ENCODE measurements around the gene ADAR. TPM values are rescaled to one million over a fixed set of nuclear protein-coding genes. Genes with fewer than 3 reads are reported as not detected.

ADAR gene
- total RNA-seq, 2 donors from 2014 or later: 54.0 to 103 TPM

DNA sequence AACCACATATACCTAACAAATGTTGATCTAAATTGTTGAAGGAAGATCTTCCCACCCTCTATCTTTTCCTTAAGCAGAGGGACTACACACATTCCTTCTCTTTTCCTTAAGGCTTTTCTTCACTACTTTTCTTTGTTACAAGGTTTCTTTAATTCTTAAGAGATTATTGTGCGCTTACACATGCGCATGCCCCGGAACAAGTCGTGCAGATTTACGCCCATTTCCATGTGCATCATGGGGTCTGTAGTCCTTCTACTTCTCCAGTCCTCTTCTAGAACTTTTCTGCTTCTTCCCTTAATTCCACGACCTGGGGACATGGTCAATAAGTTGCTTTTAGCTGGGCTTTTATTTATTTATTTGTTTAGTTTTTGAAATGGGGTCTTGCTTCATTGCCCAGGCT is 42.1 kb downstream of the ADAR start:
- TF ChIP-seq POLR2A (IDR thresholded peaks at IDR 0.05): no peak
- TF ChIP-seq, protein P1, sequence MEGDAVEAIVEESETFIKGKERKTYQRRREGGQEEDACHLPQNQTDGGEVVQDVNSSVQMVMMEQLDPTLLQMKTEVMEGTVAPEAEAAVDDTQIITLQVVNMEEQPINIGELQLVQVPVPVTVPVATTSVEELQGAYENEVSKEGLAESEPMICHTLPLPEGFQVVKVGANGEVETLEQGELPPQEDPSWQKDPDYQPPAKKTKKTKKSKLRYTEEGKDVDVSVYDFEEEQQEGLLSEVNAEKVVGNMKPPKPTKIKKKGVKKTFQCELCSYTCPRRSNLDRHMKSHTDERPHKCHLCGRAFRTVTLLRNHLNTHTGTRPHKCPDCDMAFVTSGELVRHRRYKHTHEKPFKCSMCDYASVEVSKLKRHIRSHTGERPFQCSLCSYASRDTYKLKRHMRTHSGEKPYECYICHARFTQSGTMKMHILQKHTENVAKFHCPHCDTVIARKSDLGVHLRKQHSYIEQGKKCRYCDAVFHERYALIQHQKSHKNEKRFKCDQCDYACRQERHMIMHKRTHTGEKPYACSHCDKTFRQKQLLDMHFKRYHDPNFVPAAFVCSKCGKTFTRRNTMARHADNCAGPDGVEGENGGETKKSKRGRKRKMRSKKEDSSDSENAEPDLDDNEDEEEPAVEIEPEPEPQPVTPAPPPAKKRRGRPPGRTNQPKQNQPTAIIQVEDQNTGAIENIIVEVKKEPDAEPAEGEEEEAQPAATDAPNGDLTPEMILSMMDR (IDR thresholded peaks at IDR 0.05): no peak
- Histone ChIP-seq H3K27ac (no peak overlapping the region), H3K9me3 (no peaks in the 10 kb centered on the region), H3K4me1 (peaks cover 11% of the 10 kb centered on the region), H3K36me3 (replicated peaks in 1 of 2; ENCODE audit: insufficient read depth in 1 of 2, low read depth in 2 of 2) (no peaks in the 10 kb centered on the region), H3K27me3 (peaks cover 0 to 4% of the 10 kb centered on the region in 2 donors), H3K4me3 (no peak overlapping the region)
- DNase-seq: no peak
- 73 to 82% methylated on average over 6 of the region's 6 CpGs for WGBS, 2 donors
- intact Hi-C loops (cut with DNase I): loop anchor here (10.0 kb wide), 1 partner anchor 319 kb away; no protein-coding TSS in a partner anchor
- no peak for ATAC-seq

DNA sequence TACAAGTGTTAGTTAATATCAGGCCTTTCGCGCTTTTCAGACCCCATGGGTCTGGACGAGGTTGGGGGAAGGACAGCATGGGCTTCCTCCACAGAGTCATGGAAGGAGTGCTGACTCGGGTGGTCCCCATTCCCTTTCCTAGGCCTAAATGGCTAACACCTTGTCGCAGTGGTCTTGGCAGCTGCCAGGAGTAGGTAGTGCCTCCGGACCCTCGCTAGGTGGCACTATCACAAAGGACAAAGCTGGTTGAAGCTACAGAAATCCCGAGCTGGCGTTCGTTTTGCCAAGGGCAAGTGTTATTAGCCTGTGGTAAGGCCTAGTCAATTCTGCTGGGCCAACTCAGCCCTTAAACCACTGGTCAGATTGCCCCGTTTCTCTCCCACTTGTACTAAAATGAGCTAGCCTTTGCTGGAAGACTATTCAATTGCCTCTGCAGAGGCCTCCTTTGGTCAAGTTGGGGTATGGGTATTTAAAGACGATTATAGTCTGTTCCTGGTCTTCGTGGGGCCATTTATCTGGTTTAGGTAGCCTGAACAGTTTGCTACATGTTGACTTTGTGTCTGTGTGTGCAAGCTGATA is 48.4 kb downstream of the ADAR start:
- 4 to 5% methylated on average over 8 to 13 of the region's 13 CpGs for WGBS, 2 donors
- peaks cover 30% of the 10 kb centered on the region for H3K4me1 ChIP-seq
- H3K27me3 ChIP-seq: no peaks in the 10 kb centered on the region
- H3K36me3 ChIP-seq (replicated peaks in 1 of 2; ENCODE audit: insufficient read depth in 1 of 2, low read depth in 2 of 2): peaks cover 9 to 10% of the 10 kb centered on the region in 2 donors
- DNase-seq: peak; percentile 91 to 95 (median 94)
- H3K27ac ChIP-seq: peak overlapping the region; percentile 80 to 96 (median 92)
- intact Hi-C loops (cut with DNase I): loop anchor here (10.0 kb wide), 1 partner anchor 325 kb away; no protein-coding TSS in a partner anchor
- ATAC-seq: peak; percentile 74
- no peaks in the 10 kb centered on the region for H3K9me3 ChIP-seq
- H3K4me3 ChIP-seq: peak overlapping the region in 1 of 2 donors; percentile 35
- TF ChIP-seq, protein P1 (IDR thresholded peaks at IDR 0.05): peak; percentile 79 to 99 (median 97)
- no peak for TF ChIP-seq POLR2A (IDR thresholded peaks at IDR 0.05)

DNA sequence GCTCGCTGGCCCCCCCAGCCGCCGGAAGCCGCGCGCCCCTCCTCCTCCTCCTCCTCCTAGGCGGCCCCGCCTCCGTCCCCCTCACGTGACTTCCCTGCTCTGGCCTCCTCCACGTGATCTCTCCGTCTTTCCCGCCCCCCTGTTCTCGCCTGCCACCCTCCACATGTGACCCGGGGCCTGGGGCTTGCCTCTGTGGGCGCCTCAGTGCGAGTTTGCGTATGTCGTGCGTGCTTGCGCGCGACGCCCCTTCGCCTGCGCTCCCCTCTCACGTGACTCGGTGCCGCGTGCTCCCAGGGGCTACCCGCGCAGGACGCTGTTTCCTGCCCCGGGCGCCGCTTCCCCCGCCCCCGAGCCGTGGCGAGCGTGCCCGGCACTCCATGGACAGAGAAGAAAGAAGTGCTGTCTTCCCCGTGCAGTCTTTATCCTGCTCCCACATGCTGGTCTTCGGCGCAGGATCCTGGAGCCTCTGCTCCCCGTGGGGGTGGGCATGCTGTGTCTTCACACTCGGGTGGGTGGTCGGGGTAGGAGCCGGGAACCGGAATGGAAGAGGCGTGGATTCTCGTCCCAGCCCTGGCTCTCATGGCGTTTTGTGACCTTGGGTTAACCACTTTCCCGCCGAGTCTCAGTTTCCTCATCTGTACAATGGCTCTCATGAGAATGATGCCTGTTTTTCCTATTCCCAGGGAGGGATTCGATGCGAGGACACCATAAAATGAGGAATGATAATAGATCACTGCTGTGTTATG is 49.1 kb downstream of the ADAR start:
- TF ChIP-seq, protein P1 (IDR thresholded peaks at IDR 0.05): peak in 1 of 7 experiments; percentile 29
- TF ChIP-seq POLR2A (IDR thresholded peaks at IDR 0.05): peak in 2 of 3 donors; percentile 66 to 67
- DNase-seq: peak; percentile 99 to 100 (median 99)

DNA sequence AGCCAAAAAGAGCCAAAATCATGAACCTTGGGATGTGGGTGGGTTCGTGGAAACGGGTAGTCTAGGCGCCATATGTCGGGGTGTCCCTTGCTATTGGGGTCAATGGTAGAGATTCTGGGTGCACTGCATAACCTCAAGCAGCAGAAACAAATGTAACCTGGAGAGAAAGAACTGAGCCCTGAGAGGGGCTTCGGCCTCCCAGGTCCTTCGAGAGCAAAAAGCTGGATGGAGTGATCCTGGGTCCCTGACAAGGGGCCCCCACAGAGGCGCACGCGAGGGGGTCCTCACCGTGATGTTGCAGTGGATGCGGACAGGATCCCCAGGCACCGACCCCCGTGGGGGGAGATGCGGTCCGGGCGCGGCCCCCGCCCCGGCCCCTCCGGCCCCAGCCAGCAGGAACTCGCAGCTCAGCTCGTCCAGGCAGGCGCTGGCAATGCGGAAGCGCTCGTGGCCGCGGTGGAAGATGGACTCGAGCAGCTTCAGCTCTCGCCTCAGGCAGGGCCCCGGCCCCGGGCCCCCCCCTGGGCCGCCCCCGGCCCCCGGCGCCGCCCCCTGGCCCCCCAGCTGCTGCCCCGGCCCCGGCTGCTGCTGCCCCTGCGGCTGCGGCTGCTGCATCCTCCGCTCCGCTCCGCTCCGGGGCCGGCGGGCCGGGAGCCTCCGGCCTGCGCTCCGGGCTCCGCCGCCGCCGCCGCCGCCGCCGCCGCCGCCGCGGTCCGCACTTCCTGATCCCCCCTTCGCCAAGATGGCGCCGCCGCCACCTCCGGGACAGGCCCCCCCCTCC is 49.9 kb downstream of the ADAR start, which contains the start of gene UBE2Q1:
UBE2Q1 (minus strand) TSS at position 724 of the 781 bp plus-strand sequence; CDS start at position 615, 109 bp downstream.
- H3K9me3 ChIP-seq: no peaks in the 10 kb centered on the region
- peak within 1 kb of the TSS; percentile 80 to 96 (median 92) for H3K27ac ChIP-seq
- H3K4me1 ChIP-seq: peaks cover 30% of the 10 kb centered on the region
- DNase-seq (peak; percentile 50 to 59 (median 52)), ATAC-seq (no peak)
- TF ChIP-seq, protein P1 (IDR thresholded peaks at IDR 0.05): no peak
- TF ChIP-seq POLR2A (IDR thresholded peaks at IDR 0.05): no peak
- intact Hi-C loops (cut with DNase I): no loop called here
- 0 to 1% methylated on average over 6 to 42 of the region's 69 CpGs for WGBS, 2 donors
- no peaks in the 10 kb centered on the region for H3K27me3 ChIP-seq
- peaks cover 19 to 23% of the 10 kb centered on the region in 2 donors for H3K36me3 ChIP-seq (replicated peaks in 1 of 2; ENCODE audit: insufficient read depth in 1 of 2, low read depth in 2 of 2)
- H3K4me3 ChIP-seq: peak within 1 kb of the TSS; percentile 78 to 93

More for the DNA sequence above, 49.1 kb downstream of the ADAR start:
- H3K27ac ChIP-seq: peak overlapping the region; percentile 80 to 96 (median 92)
- H3K4me1 ChIP-seq: peaks cover 30% of the 10 kb centered on the region
- no peaks in the 10 kb centered on the region for H3K27me3 ChIP-seq
- intact Hi-C loops (cut with DNase I): no loop called here
- WGBS, 2 donors: 0 to 1% methylated on average over 21 to 55 of the region's 57 CpGs
- ATAC-seq: peak; percentile 93
- H3K9me3 ChIP-seq: no peaks in the 10 kb centered on the region
- H3K36me3 ChIP-seq (replicated peaks in 1 of 2; ENCODE audit: insufficient read depth in 1 of 2, low read depth in 2 of 2): peaks cover 16% of the 10 kb centered on the region in 2 donors
- peak overlapping the region in 1 of 2 donors; percentile 35 for H3K4me3 ChIP-seq
